H1 (cell line): ENCODE data around the gene FLRT2. TPM values are rescaled to one million over a fixed set of nuclear protein-coding genes. Genes with fewer than 3 reads are reported as not detected.

Source experiments
- CTCF ChIA-PET: fragments of 300-600 bp; sonication (Branson Sonifier 250); formaldehyde crosslinking; loops from one replicate; lab custom pipeline; 2021; ENCODE audit not compliant: partially characterized antibody; lab: Charles Lee
- POLR2A ChIA-PET: fragments of 300-600 bp; sonication (Branson Sonifier 250); formaldehyde crosslinking; loops from one replicate; lab custom pipeline; 2021; ENCODE audit warnings: inconsistent platforms; ENCODE audit not compliant: partially characterized antibody; lab: Charles Lee
- DNase-seq, 2 experiments: peaks; one replicate each; pipeline versions ENCODE4 v3.0.0 to v3.0.0-alpha.2; 2010 to 2022; ENCODE audit warnings: low spot score in 2 of 2, low read depth in 1 of 2, mixed read lengths in 1 of 2
- FAIRE-seq: peaks from 2 replicates; lab custom pipeline; 2011; peaks lifted over from hg19 to GRCh38; lab: Jason Lieb, UNC
- H2AFZ ChIP-seq: 2 replicates; pipeline ENCODE4 v1.8.1; 2012; ENCODE audit warnings: low read length, inconsistent platforms
- H2AK5ac ChIP-seq: 2 replicates; pipeline ENCODE4 v1.6.1; 2013; ENCODE audit warnings: low read depth, low read length
- H2BK120ac ChIP-seq: replicated peaks from 2 replicates; pipeline ENCODE3; 2013; ENCODE audit warnings: low read depth, low read length, inconsistent platforms
- H2BK12ac ChIP-seq: 2 replicates; pipeline ENCODE4 v1.6.1; 2013; ENCODE audit warnings: low read depth, low read length
- H2BK15ac ChIP-seq: 2 replicates; pipeline ENCODE4 v1.6.1; 2013; ENCODE audit warnings: low read length
- H2BK20ac ChIP-seq: 2 replicates; pipeline ENCODE4 v1.6.1; 2013; ENCODE audit warnings: low read length
- H2BK5ac ChIP-seq: 2 replicates; pipeline ENCODE4 v1.6.1; 2013; ENCODE audit warnings: low read depth, low read length
- H3K14ac ChIP-seq: 2 replicates; pipeline ENCODE4 v1.6.1; 2013; ENCODE audit warnings: inconsistent platforms; ENCODE audit not compliant: insufficient read length
- H3K18ac ChIP-seq: 2 replicates; pipeline ENCODE4 v1.6.1; 2013; ENCODE audit warnings: low read length; ENCODE audit errors: extremely low read depth
- H3K23ac ChIP-seq: 2 replicates; pipeline ENCODE4 v1.6.1; 2013; ENCODE audit warnings: inconsistent platforms; ENCODE audit not compliant: insufficient read length
- H3K23me2 ChIP-seq: 2 replicates; pipeline ENCODE4 v1.6.1; 2013; ENCODE audit warnings: low read depth, low read length
- H3K27ac ChIP-seq: 2 replicates; pipeline ENCODE4 v1.6.1; 2011; ENCODE audit warnings: low read depth, low read length, inconsistent platforms
- H3K27me3 ChIP-seq, 4 experiments: replicated peaks in 1 of 4; 1 replicate in 1 of 4; 2 replicates in 3 of 4; pipeline versions ENCODE4 v1.6.1 to v1.8.1; 2011 to 2013; ENCODE audit warnings: low read length in 3 of 4, mild to moderate bottlenecking in 3 of 4, inconsistent platforms in 2 of 4, mixed read lengths in 2 of 4, moderate library complexity in 1 of 4; ENCODE audit not compliant: control insufficient read depth in 3 of 4, insufficient read depth in 3 of 4; ENCODE audit errors: extremely low read depth in 1 of 4
- H3K36me3 ChIP-seq, 4 experiments: 2 replicates each; pipeline versions ENCODE4 v1.6.1 to v1.8.1; 2011 to 2013; ENCODE audit warnings: mild to moderate bottlenecking in 4 of 4, low read length in 3 of 4, moderate library complexity in 2 of 4, control low read depth in 1 of 4, inconsistent platforms in 1 of 4; ENCODE audit not compliant: insufficient read depth in 4 of 4, control insufficient read depth in 2 of 4
- H3K4ac ChIP-seq: replicated peaks from 2 replicates; pipeline ENCODE3; 2013; ENCODE audit warnings: low read length, low read depth, mixed read lengths, inconsistent platforms; ENCODE audit not compliant: insufficient read length
- H3K4me1 ChIP-seq, 4 experiments: replicated peaks in 1 of 4; 1 replicate in 1 of 4; 2 replicates in 3 of 4; pipeline versions ENCODE4 v1.6.1 to v1.8.1; 2011 to 2013; ENCODE audit warnings: low read length in 3 of 4, inconsistent platforms in 2 of 4, mixed read lengths in 1 of 4; ENCODE audit not compliant: insufficient read depth in 4 of 4, control insufficient read depth in 3 of 4
- H3K4me2 ChIP-seq, 2 experiments: 2 replicates each; pipeline versions ENCODE4 v1.6.1 to v1.8.1; 2011 to 2013; ENCODE audit warnings: low read depth in 2 of 2, low read length in 2 of 2, control low read depth in 1 of 2, inconsistent platforms in 1 of 2, mild to moderate bottlenecking in 1 of 2; ENCODE audit not compliant: insufficient read depth in 1 of 2
- H3K4me3 ChIP-seq, 4 experiments: fragments of 200-600, 300-600 bp in 1 of 4; sonication (generic), shearing (Covaris generic), sonication (Bioruptor Twin) in 1 of 4; 2 replicates each; pipeline versions ENCODE4 v1.5.1 to v1.8.1; 2011 to 2016; ENCODE audit warnings: low read length in 4 of 4, low read depth in 3 of 4, control low read depth in 2 of 4, inconsistent platforms in 2 of 4, mild to moderate bottlenecking in 2 of 4, mixed read lengths in 1 of 4, moderate library complexity in 1 of 4; ENCODE audit not compliant: insufficient read depth in 2 of 4; ENCODE audit errors: extremely low read depth in 1 of 4
- H3K56ac ChIP-seq: replicated peaks from 2 replicates; pipeline ENCODE3; 2013; ENCODE audit warnings: low read depth, mild to moderate bottlenecking, mixed read lengths, low read length, inconsistent platforms; ENCODE audit not compliant: insufficient read length
- H3K79me1 ChIP-seq: 2 replicates; pipeline ENCODE4 v1.6.1; 2013; ENCODE audit warnings: low read depth, low read length, control low read depth
- H3K79me2 ChIP-seq, 2 experiments: 2 replicates each; pipeline versions ENCODE4 v1.6.1 to v1.8.1; 2012 to 2013; ENCODE audit warnings: low read length in 2 of 2, mild to moderate bottlenecking in 2 of 2, inconsistent platforms in 1 of 2; ENCODE audit not compliant: insufficient read depth in 2 of 2, control insufficient read depth in 1 of 2
- H3K9ac ChIP-seq, 4 experiments: replicated peaks in 1 of 4; 1 replicate in 1 of 4; 2 replicates in 3 of 4; pipeline versions ENCODE4 v1.6.1 to v1.8.1; 2011 to 2013; ENCODE audit warnings: low read depth in 3 of 4, low read length in 3 of 4, control low read depth in 2 of 4, mild to moderate bottlenecking in 2 of 4, moderate library complexity in 2 of 4, inconsistent platforms in 1 of 4; ENCODE audit errors: extremely low read depth in 1 of 4
- H3K9me3 ChIP-seq, 2 experiments: 2 replicates each; pipeline versions ENCODE4 v1.6.1 to v1.8.1; 2012 to 2013; ENCODE audit warnings: mild to moderate bottlenecking in 2 of 2, moderate library complexity in 2 of 2, control low read depth in 1 of 2, inconsistent platforms in 1 of 2, low read depth in 1 of 2, low read length in 1 of 2, mixed read lengths in 1 of 2; ENCODE audit not compliant: insufficient read depth in 2 of 2
- H4K20me1 ChIP-seq, 2 experiments: replicated peaks in 1 of 2; 2 replicates each; pipeline versions ENCODE3 to v1.8.1; 2011 to 2013; ENCODE audit warnings: inconsistent platforms in 2 of 2, low read length in 2 of 2, mild to moderate bottlenecking in 1 of 2; ENCODE audit not compliant: insufficient read depth in 2 of 2, control insufficient read depth in 1 of 2
- H4K5ac ChIP-seq: 2 replicates; pipeline ENCODE4 v1.6.1; 2013; ENCODE audit warnings: low read length, low read depth, mixed read lengths, inconsistent platforms; ENCODE audit not compliant: insufficient read length
- H4K8ac ChIP-seq: 2 replicates; pipeline ENCODE4 v1.8.0; 2013; ENCODE audit warnings: mild to moderate bottlenecking, moderate library complexity, low read length, inconsistent platforms; ENCODE audit not compliant: insufficient read depth; ENCODE audit errors: extremely low read depth
- H4K91ac ChIP-seq: replicated peaks from 2 replicates; pipeline ENCODE3; 2013; ENCODE audit warnings: low read length, mixed read lengths, inconsistent platforms; ENCODE audit not compliant: insufficient read length
- BCL11A ChIP-seq, 2 experiments: IDR thresholded peaks; one replicate each; pipeline ENCODE4 v1.6.1; 2011; ENCODE audit warnings: low read depth in 2 of 2, low read length in 2 of 2, mild to moderate bottlenecking in 2 of 2
- WGBS, 2 experiments: shearing (Covaris generic) in 1 of 2; methylation state at CpG; one replicate each; pipeline versions ENCODE4 v1.1.6 to v1.1.7; 2013 to 2015; ENCODE audit warnings: low lambda C conversion rate in 2 of 2, mixed read lengths in 2 of 2, inconsistent platforms in 1 of 2, low coverage in 1 of 2, missing lambda C conversion rate in 1 of 2; ENCODE audit not compliant: insufficient replicate concordance in 2 of 2, insufficient coverage in 1 of 2, insufficient read length in 1 of 2; ENCODE audit errors: extremely low coverage in 1 of 2, missing lambda C conversion rate in 1 of 2; 5-methylcytosine and 5-hydroxymethylcytosine counted together
- polyA plus RNA-seq, 7 experiments: library from polyadenylated mRNA; depleted of rRNA in 3 of 7; stranded (reverse) in 5 of 7; unstranded in 2 of 7; fragments of >200 nt in 5 of 7; fragments of 200-250 nt in 2 of 7; gene quantifications; 1 replicate in 5 of 7; 2 replicates in 1 of 7; 4 replicates in 1 of 7; pipeline versions ENCODE4 v1.2.1 to v1.2.3, GENCODE V29; 2011 to 2013; ENCODE audit warnings: missing spikeins in 2 of 7, mixed read lengths in 2 of 7
- total RNA-seq: library from RNA; stranded (reverse); fragmentation: NEBNext Ultra II Directional; extraction: Animal tissue kit (Norgen Biotek cat#: 25700); gene quantifications from 2 replicates; pipeline ENCODE4 v1.2.1, GENCODE V29; 2021

FLRT2 gene
- total and polyA plus RNA-seq, 2 of the 8 experiments (the other 6 are each of a cell fraction or from before 2014, with no cell fraction given): 2.4 to 6.9 TPM

DNA sequence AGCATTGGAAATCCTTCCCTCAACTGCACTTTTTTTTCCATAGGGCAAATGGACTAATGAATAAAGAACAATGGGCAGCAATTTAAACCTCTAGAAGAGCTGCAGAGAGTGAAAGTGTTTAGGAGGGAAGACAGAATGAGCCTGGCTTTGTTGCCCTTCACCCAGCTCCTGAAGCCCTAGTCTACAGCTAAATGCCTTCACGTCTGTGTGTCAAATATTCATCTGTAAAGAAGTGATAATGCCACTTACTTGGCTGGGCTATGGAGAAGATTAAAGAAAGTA lies 45.6 kb downstream of the FLRT2 start:
- Histone ChIP-seq H2BK12ac (no peak overlapping the region; the same call in 1 of the 2 replicates), H3K56ac (no peak overlapping the region), H3K14ac (no peak overlapping the region), H4K5ac (no peak overlapping the region), H2BK20ac (0 out of 2 replicates have a peak overlapping the region, but pooled peaks have one; percentile 63), H2BK15ac (no peak overlapping the region), H3K18ac (no peak overlapping the region), H3K27me3 (peaks cover 0 to 2% (median 0%) of the 10 kb centered on the region in 4 experiments; a peak in 1 of 7 replicates), H4K8ac (no peak overlapping the region), H3K4me3 (no peak overlapping the region), H3K9ac (no peak overlapping the region), H3K4me2 (no peak overlapping the region), H2AK5ac (no peak overlapping the region), H3K23ac (no peak overlapping the region), H2AFZ (peak overlapping the region; percentile 91), H3K27ac (no peak overlapping the region), H3K4ac (no peak overlapping the region), H3K79me1 (no peaks in the 10 kb centered on the region), H4K91ac (no peak overlapping the region), H2BK5ac (no peak overlapping the region), H3K9me3 (no peaks in the 10 kb centered on the region), H4K20me1 (no peaks in the 10 kb centered on the region), H3K36me3 (no peaks in the 10 kb centered on the region), H2BK120ac (no peak overlapping the region), H3K23me2 (no peaks in the 10 kb centered on the region; the same call in 1 of the 2 replicates), H3K79me2 (no peaks in the 10 kb centered on the region), H3K4me1 (peaks cover 3 to 17% (median 10%) of the 10 kb centered on the region in 4 experiments; a peak in 4 of 7 replicates)
- no peak for DNase-seq
- FAIRE-seq: no peak
- WGBS, 2 experiments: 62% methylated on average over 1 of the region's 1 CpG; no CpG with 5 or more reads in 1 of the 2 experiments
- no peak for TF ChIP-seq BCL11A (IDR thresholded peaks at IDR 0.05; ENCODE audit: low read depth in 2 of 2, low read length in 2 of 2)
- ChIA-PET POLR2A (no interaction called here), CTCF (interaction anchor here (0.8 to 1.3 kb wide), 3 partner anchors 22 to 42 kb away, joined by 3 read pairs; no protein-coding TSS in a partner anchor)
